Skin epidermis (tissue), 12 donors: Measurements from ENCODE around the gene ARL17B.
A peak's percentile ranks its signal among the peaks of the same experiment; 100 is the strongest.
"Not testable (repeated sequence)": the region's sequence is repeated elsewhere in the genome, so short reads cannot be mapped to it uniquely, and the experiment has no call there.

Source experiments
- H3K27ac ChIP-seq, 21 experiments: fragments of 200-600 bp; sonication (generic) in 11 of 21; one replicate each; pipeline ENCODE4 v1.5.0; 2020; ENCODE audit warnings: mild to moderate bottlenecking in 3 of 21, inconsistent platforms in 2 of 21, moderate library complexity in 2 of 21
- H3K4me3 ChIP-seq, 7 experiments: fragments of 200-600 bp; sonication (generic) in 2 of 7; one replicate each; pipeline ENCODE4 v1.5.0; 2020; ENCODE audit warnings: inconsistent platforms in 2 of 7, mild to moderate bottlenecking in 2 of 7, moderate library complexity in 1 of 7

Gene ARL17B

GRCh38 chr17:46291618-46292017 is 69.9 kb downstream of the ARL17B start:
- H3K4me3 ChIP-seq = not testable (repeated sequence)
- H3K27ac ChIP-seq = peak overlapping the region in 2 of 21 experiments; percentile 44 to 60

GRCh38 chr17:46290906-46291546 is 70.5 kb downstream of the ARL17B start:
- not testable (repeated sequence) for H3K4me3 ChIP-seq

GRCh38 chr17:46287587-46287986 is 74.0 kb downstream of the ARL17B start:
- not testable (repeated sequence) for H3K27ac ChIP-seq, H3K4me3 ChIP-seq

More at GRCh38 chr17:46290906-46291546, 70.5 kb downstream of the ARL17B start:
- H3K27ac ChIP-seq = peak overlapping the region in 5 of 21 experiments; percentile 1 to 61 (median 44)

- not testable (repeated sequence) for H3K27ac ChIP-seq, H3K4me3 ChIP-seq
These were observed 74.8 kb downstream of the ARL17B start for GRCh38 chr17:46286764-46287221.

GRCh38 chr17:46285500-46285899 is 76.1 kb downstream of the ARL17B start:
- not testable (repeated sequence) for H3K27ac ChIP-seq

GRCh38 chr17:46284467-46284866 is 77.1 kb downstream of the ARL17B start:
- H3K27ac ChIP-seq, H3K4me3 ChIP-seq: not testable (repeated sequence)

More at GRCh38 chr17:46285500-46285899, 76.1 kb downstream of the ARL17B start:
- not testable (repeated sequence) for H3K4me3 ChIP-seq

- H3K27ac ChIP-seq, H3K4me3 ChIP-seq: not testable (repeated sequence)
These were observed 78.9 kb downstream of the ARL17B start for GRCh38 chr17:46282635-46283034.

GRCh38 chr17:46281336-46281735 is 80.2 kb downstream of the ARL17B start:
- not testable (repeated sequence) for H3K27ac ChIP-seq, H3K4me3 ChIP-seq

GRCh38 chr17:46276728-46277479 is 84.7 kb downstream of the ARL17B start:
- H3K4me3 ChIP-seq, H3K27ac ChIP-seq: not testable (repeated sequence)

- H3K4me3 ChIP-seq = no peak overlapping the region
- no peak overlapping the region for H3K27ac ChIP-seq
These were observed 87.3 kb downstream of the ARL17B start for GRCh38 chr17:46274238-46274637.

GRCh38 chr17:46273541-46274236 is 87.9 kb downstream of the ARL17B start:
- no peak overlapping the region for H3K4me3 ChIP-seq
- H3K27ac ChIP-seq = no peak overlapping the region

- Histone ChIP-seq H3K4me3 (no peak overlapping the region), H3K27ac (no peak overlapping the region)
These were observed 91.5 kb downstream of the ARL17B start for GRCh38 chr17:46270032-46270431.

GRCh38 chr17:46266656-46267544 is 94.7 kb downstream of the ARL17B start:
- peak overlapping the region; percentile 44 to 81 (median 67) for H3K4me3 ChIP-seq
- H3K27ac ChIP-seq = peak overlapping the region; percentile 34 to 94 (median 86)

- Histone ChIP-seq H3K4me3 (peak overlapping the region; percentile 38 to 81 (median 63)), H3K27ac (peak overlapping the region in 19 of 21 experiments; percentile 31 to 94 (median 86))
These were observed 95.4 kb downstream of the ARL17B start for GRCh38 chr17:46266063-46266655.

GRCh38 chr17:46264456-46265198 is 96.9 kb downstream of the ARL17B start:
- H3K27ac ChIP-seq = peak overlapping the region in 5 of 21 experiments; percentile 9 to 77 (median 59)
- H3K4me3 ChIP-seq = no peak overlapping the region

GRCh38 chr17:46262271-46262670 is 99.3 kb downstream of the ARL17B start:
- no peak overlapping the region for H3K4me3 ChIP-seq
- no peak overlapping the region for H3K27ac ChIP-seq

- peak overlapping the region; percentile 16 to 41 (median 26) for H3K4me3 ChIP-seq
- H3K27ac ChIP-seq = not testable (repeated sequence)
These were observed 101.5 kb downstream of the ARL17B start for GRCh38 chr17:46259845-46260661.
